Mucosa of descending colon (tissue), 3 donors: ENCODE data around the gene FSTL1. TPM values are rescaled to one million over a fixed set of nuclear protein-coding genes. Genes with fewer than 3 reads are reported as not detected.

Experiments used
- ATAC-seq: fragments of 200-7000 bp; cut with Tn5 transposase; one replicate; pipeline ENCODE4 v1.9.1; 2020; ENCODE audit warnings: mild to moderate bottlenecking, moderate library complexity
- DNase-seq, 3 donors: peaks; one replicate each; pipeline ENCODE4 v3.0.0-alpha.2; 2020
- H3K36me3 ChIP-seq: fragments of 200-600 bp; one replicate; pipeline ENCODE4 v1.8.0; 2021; ENCODE audit warnings: low read depth, mild to moderate bottlenecking
- H3K4me1 ChIP-seq: fragments of 200-600 bp; one replicate; pipeline ENCODE4 v1.8.0; 2021; ENCODE audit warnings: low read depth, mild to moderate bottlenecking
- H3K4me3 ChIP-seq: fragments of 200-600 bp; one replicate; pipeline ENCODE4 v1.8.0; 2021; ENCODE audit warnings: mild to moderate bottlenecking
- H3K9me3 ChIP-seq: fragments of 200-600 bp; one replicate; pipeline ENCODE4 v1.8.0; 2021; ENCODE audit warnings: mild to moderate bottlenecking
- intact Hi-C, 2 donors: fragments of 100-400 bp; cut with DNase I in 1 of 2; cut with micrococcal nuclease in 1 of 2; formaldehyde crosslinking; loops; one replicate each; pipeline versions ENCODE4 v1.11.0 to v1.11.1; 2022; cut with DNase I, micrococcal nuclease
- long read RNA-seq, 2 donors: library from polyadenylated mRNA; unstranded; transcript quantifications; one replicate each; pipeline ENCODE4 v2.0.0, GENCODE V29; 2019 to 2021
- total RNA-seq, 3 donors: library from RNA; stranded (reverse); fragmentation: NEBNext Ultra II Directional in 2 of 3; extraction: Animal tissue kit (Norgen Biotek cat#: 25700) in 2 of 3; gene quantifications; one replicate each; pipeline versions ENCODE4 v1.2.1 to v1.2.4, GENCODE V29; 2021 to 2023
- TF ChIP-seq, protein P1 (sequence below): fragments of 200-600 bp; IDR thresholded peaks from one replicate; pipeline ENCODE4 v1.8.0; 2022; ENCODE audit warnings: antibody characterized with exemption, mild to moderate bottlenecking
- donor health status: DM: no; HTN: no; CAD: no; lungs with moderate emphysema.
- donor health status: DM: no; HTN: no; CAD: no.
- donor health status: DM: no; HTN: yes; CAD: no.

The FSTL1 gene, protein sequence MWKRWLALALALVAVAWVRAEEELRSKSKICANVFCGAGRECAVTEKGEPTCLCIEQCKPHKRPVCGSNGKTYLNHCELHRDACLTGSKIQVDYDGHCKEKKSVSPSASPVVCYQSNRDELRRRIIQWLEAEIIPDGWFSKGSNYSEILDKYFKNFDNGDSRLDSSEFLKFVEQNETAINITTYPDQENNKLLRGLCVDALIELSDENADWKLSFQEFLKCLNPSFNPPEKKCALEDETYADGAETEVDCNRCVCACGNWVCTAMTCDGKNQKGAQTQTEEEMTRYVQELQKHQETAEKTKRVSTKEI
- 100 to 1,000 TPM in 2 of 3 donors, 10 to 100 TPM in 1; 28.1 to 246 (median 108) TPM for total RNA-seq
- long read RNA-seq, donor 1, full-length matches to known transcripts, result 217 of 258 reads
- long read RNA-seq, donor 1, partial matches to known transcripts, result 21 of 258 reads
- long read RNA-seq, donor 1, other reads (novel, unspliced or antisense), result 20 of 258 reads
- long read RNA-seq, donor 2, full-length matches to known transcripts, result 12 of 15 reads
- long read RNA-seq, donor 2, partial matches to known transcripts, result 1 of 15 reads
- long read RNA-seq, donor 2, other reads (novel, unspliced or antisense), result 2 of 15 reads

DNA sequence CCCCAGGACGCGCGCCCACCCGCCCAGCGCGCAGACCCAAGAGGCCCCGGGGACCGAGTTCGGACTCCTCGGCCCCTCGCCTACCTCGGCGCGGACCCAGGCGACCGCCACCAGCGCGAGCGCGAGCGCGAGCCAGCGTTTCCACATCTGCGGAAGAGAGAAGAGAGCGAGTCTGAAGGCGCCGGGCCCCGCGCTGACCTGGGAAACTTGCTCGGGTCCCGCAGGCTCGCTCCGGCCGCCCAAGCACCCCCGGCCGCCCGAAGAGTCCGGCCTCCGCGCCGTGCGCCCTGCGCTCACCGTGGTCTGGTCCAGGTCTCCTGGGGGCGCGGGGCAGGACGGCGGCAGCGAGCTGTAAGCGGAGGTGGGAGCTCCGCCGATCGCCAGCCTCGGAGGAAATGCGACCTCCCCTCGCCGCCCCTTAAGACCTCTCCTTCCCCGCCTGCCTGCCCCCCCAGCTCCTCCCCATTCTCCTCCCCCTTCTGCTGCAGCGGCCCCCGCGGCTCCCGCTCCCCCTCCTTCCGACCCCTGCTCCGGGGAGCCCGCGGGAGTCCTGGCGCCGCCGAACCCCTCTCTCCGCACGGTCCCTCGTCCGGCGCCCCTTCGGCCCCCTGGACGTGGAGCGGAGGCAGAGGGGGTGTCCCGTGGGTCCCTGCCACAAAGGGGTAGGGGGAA lies at the start of gene FSTL1:
Gene FSTL1 (minus strand): TSS at position 393 of the 672 bp plus-strand sequence. CDS start 246 bp downstream, at position 147.
- Histone ChIP-seq H3K9me3 (no peaks in the 10 kb centered on the region), H3K36me3 (no peaks in the 10 kb centered on the region), H3K4me1 (peaks cover 15% of the 10 kb centered on the region), H3K4me3 (peak within 1 kb of the TSS; percentile 29)
- intact Hi-C loops, result no loop called here
- TF ChIP-seq, protein P1, sequence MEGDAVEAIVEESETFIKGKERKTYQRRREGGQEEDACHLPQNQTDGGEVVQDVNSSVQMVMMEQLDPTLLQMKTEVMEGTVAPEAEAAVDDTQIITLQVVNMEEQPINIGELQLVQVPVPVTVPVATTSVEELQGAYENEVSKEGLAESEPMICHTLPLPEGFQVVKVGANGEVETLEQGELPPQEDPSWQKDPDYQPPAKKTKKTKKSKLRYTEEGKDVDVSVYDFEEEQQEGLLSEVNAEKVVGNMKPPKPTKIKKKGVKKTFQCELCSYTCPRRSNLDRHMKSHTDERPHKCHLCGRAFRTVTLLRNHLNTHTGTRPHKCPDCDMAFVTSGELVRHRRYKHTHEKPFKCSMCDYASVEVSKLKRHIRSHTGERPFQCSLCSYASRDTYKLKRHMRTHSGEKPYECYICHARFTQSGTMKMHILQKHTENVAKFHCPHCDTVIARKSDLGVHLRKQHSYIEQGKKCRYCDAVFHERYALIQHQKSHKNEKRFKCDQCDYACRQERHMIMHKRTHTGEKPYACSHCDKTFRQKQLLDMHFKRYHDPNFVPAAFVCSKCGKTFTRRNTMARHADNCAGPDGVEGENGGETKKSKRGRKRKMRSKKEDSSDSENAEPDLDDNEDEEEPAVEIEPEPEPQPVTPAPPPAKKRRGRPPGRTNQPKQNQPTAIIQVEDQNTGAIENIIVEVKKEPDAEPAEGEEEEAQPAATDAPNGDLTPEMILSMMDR, result no peak
- peak; percentile 36 to 68 (median 54) for DNase-seq
- peak; percentile 44 for ATAC-seq

DNA sequence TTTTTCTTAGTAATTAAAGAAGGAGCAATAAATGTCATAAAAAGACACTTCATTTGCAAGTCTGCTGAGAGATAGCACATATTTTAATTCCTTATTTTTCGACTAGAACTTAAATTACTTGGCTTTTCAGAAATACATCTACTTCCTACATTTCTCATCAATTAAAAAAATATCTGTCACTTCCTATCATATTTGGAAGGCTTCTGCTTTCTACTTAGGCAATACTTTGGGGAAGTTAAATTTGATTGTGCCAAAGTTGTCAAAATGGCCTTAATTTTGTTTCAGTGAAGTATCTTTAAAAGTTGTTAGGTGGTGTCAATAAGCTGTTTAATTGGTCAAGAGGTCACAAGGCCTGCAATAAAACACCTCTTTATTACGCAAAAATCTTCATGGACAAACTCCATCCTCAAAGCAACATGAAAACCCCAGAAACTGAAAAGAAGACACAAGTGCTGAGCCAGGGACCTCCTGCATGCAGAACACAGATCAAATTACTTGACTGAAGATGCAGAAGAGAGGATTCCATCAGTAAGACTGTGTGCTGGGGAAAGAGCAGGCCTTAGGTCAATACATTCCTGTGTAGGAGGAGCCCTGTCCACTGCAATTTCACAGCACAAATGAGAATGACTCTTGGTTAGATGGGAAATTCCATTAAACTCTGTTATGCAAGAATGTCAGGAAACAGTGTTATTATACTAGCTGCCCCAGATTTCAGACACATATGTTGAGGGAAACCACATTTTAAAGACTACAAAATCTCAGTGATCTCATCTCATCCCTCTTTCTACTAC lies 48.0 kb upstream of the FSTL1 start:
- ATAC-seq (peak; percentile 37), DNase-seq (no peak)
- no peaks in the 10 kb centered on the region for H3K36me3 ChIP-seq
- no peaks in the 10 kb centered on the region for H3K4me1 ChIP-seq
- no peaks in the 10 kb centered on the region for H3K9me3 ChIP-seq
- H3K4me3 ChIP-seq, result no peak overlapping the region
- TF ChIP-seq, protein P1, result no peak
- intact Hi-C loops, result no loop called here

DNA sequence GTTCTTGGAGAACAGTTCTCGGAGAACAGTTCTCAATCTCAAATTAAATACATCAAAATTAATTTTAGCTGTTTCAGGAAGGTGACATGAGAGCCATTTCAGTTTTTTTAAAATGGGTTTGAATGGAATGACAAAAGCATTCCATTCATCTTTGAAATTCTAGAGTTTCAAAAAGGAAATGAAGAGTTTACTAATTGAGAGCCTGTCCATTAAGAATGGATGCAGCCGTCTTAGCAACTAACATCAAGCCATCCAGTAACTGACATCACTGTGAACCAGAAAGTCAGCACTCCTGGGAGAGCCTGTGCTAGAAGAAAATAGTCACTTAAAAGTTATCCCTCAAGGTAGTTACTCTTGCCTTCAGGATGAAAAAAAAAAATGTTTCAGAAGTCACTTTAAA lies 47.0 kb upstream of the FSTL1 start:
- Histone ChIP-seq H3K9me3 (no peaks in the 10 kb centered on the region), H3K4me1 (no peaks in the 10 kb centered on the region), H3K36me3 (no peaks in the 10 kb centered on the region), H3K4me3 (no peak overlapping the region)
- TF ChIP-seq, protein P1, result no peak
- ATAC-seq (no peak), DNase-seq (no peak)
- intact Hi-C loops, result no loop called here

DNA sequence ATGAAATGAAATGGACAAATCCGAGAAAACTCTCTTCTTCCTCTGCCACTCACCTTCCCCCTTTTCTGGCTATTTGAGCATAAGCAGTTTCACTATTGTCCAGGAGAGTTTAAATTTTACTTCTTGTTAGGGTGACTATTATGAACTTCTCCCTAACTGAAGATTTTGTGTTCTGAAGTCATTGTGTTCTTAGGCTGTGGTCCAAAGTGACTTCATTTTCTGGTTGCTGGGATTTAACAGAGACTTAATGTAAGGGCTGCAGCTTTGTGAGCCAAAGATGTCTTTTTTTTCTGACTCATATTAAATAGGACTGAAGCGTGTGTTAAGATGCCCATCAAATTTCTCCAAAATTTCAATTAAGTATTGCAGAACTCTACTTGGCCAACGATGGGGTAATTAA lies 46.5 kb upstream of the FSTL1 start:
- no peaks in the 10 kb centered on the region for H3K4me1 ChIP-seq
- intact Hi-C loops, result no loop called here
- no peaks in the 10 kb centered on the region for H3K9me3 ChIP-seq
- no peak for DNase-seq
- TF ChIP-seq, protein P1, result no peak
- no peak overlapping the region for H3K4me3 ChIP-seq
- no peak for ATAC-seq
- H3K36me3 ChIP-seq, result no peaks in the 10 kb centered on the region

DNA sequence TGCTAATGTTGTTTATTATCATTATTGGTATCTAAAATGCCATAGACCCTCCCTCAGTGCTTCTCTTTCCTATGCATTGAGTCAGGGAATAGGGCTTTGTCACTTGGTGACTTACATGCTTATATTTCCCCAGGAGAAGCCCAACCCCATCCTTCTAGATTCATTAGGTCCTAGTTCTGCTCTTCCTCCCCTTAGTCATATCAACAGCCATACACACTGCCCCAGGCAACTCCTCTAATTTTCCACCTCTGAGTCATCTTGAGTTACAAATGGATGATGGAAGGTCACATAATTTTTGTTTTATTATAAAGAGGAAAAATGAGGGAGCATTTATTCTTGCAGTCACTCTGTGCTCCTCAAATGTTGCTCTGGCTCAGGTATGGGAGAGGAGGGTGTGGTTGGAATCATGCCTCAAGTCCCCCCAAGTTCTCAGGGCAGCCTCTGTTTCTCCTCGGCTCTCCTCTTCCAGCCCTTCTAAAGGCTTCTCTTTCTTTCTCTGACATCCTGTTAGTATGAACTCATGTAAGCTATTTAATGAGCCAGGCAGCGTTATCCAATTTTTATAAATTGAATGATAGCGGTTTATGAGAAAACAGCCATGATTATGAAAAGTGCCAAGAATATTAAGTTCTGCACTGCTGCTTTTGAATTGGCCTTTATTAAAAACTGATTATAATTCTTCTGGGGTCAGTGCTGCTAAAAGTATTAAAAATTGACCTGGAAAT lies 45.6 kb upstream of the FSTL1 start:
- ATAC-seq (no peak), DNase-seq (no peak)
- Histone ChIP-seq H3K4me3 (no peak overlapping the region), H3K9me3 (no peaks in the 10 kb centered on the region), H3K36me3 (no peaks in the 10 kb centered on the region), H3K4me1 (no peaks in the 10 kb centered on the region)
- intact Hi-C loops, result no loop called here
- TF ChIP-seq, protein P1, result no peak
